HG03135 (cell line): ENCODE measurements around the gene NPR2.

ENCODE experiments used
- ATAC-seq: cut with Tn5 transposase; IDR thresholded peaks from one replicate; pipeline ENCODE4 v1.9.1; 2021; ENCODE audit warnings: mild to moderate bottlenecking, moderate library complexity; ENCODE audit not compliant: unreplicated experiment

NPR2 gene

GRCh38 chr9:35798658-35799374, 7.4 kb downstream of the NPR2 start:
- ATAC-seq: no peak

- ATAC-seq: no peak
Observed at GRCh38 chr9:35800530-35800929, 9.1 kb downstream of the NPR2 start.

- ATAC-seq: no peak
Observed at GRCh38 chr9:35801328-35802128, 10.1 kb downstream of the NPR2 start.

- ATAC-seq: no peak
Observed at GRCh38 chr9:35806101-35806500, 14.7 kb downstream of the NPR2 start.

- ATAC-seq: no peak
Observed at GRCh38 chr9:35808433-35808832, 17.0 kb downstream of the NPR2 start.

- ATAC-seq: no peak
Observed at GRCh38 chr9:35810122-35810521, 18.7 kb downstream of the NPR2 start.

- no peak for ATAC-seq
Observed at GRCh38 chr9:35811381-35812024, 20.1 kb downstream of the NPR2 start.

- ATAC-seq: peak; percentile 65
Observed at GRCh38 chr9:35812025-35812602, 20.7 kb downstream of the NPR2 start, which contains the start of gene SPAG8. TSS of gene SPAG8 (minus strand) at chr9:35812262. CDS start at chr9:35812147, 115 bp downstream.

- no peak for ATAC-seq
Observed at GRCh38 chr9:35813434-35814105, 22.2 kb downstream of the NPR2 start.

- ATAC-seq: peak; percentile 29
Observed at GRCh38 chr9:35814106-35814840, 22.9 kb downstream of the NPR2 start.

GRCh38 chr9:35814841-35815543, 23.6 kb downstream of the NPR2 start, which contains the start of gene HINT2:
TSS of gene HINT2 (minus strand) at chr9:35815042. CDS start at chr9:35814979, 63 bp downstream.
- ATAC-seq: peak; percentile 69

GRCh38 chr9:35816708-35817107, 25.3 kb downstream of the NPR2 start:
- ATAC-seq: no peak

GRCh38 chr9:35818341-35818740, 26.9 kb downstream of the NPR2 start:
- no peak for ATAC-seq

GRCh38 chr9:35820076-35820475, 28.7 kb downstream of the NPR2 start:
- ATAC-seq: no peak

GRCh38 chr9:35822926-35823325, 31.5 kb downstream of the NPR2 start:
- ATAC-seq: no peak

GRCh38 chr9:35826071-35826701, 34.8 kb downstream of the NPR2 start:
- peak; percentile 43 for ATAC-seq

GRCh38 chr9:35827486-35827885, 36.1 kb downstream of the NPR2 start:
- ATAC-seq: no peak

- no peak for ATAC-seq
Observed at GRCh38 chr9:35828716-35829083, 37.3 kb downstream of the NPR2 start, which contains the start of gene FAM221B. TSS of gene FAM221B (minus strand) at chr9:35828732. CDS start at chr9:35826161, 2,571 bp downstream.
